ENCODE measurements around the gene MBD3L3.

DNA sequence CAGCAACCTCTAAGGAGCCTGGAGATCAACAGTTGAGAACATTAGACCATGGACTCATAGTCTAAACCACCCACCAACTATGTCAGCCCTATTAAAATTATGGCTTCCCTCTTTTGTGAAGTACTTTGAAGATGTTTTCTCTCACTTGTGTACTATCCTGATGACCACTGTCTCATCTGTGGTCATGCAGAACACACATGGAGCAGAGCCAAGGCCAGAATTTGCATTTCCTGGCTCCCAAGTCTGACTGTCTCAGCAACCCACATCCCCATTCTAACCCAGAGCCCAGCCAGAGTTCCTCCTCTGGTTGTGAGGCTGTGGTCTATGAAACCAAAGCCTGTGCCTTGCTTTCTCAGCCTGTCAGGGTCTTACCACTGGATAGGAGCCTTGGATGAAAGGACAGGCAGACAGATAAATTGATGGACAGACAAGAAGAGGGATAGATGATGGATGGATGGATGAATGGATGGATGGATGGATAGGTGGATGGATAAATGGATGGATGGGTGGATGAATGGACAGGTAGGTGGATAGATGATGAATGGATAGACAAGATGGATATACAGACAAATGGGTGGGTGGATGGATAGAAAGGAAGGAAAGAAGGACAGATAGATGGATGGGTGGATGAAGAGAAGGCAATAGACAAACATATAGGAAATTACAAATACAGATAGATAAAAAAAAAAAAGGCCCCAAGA, 46.4 kb upstream of the MBD3L3 start:
- TF ChIP-seq RAD21 (conservative IDR thresholded peaks at IDR 0.05), result no peak
- TF ChIP-seq, protein P1, sequence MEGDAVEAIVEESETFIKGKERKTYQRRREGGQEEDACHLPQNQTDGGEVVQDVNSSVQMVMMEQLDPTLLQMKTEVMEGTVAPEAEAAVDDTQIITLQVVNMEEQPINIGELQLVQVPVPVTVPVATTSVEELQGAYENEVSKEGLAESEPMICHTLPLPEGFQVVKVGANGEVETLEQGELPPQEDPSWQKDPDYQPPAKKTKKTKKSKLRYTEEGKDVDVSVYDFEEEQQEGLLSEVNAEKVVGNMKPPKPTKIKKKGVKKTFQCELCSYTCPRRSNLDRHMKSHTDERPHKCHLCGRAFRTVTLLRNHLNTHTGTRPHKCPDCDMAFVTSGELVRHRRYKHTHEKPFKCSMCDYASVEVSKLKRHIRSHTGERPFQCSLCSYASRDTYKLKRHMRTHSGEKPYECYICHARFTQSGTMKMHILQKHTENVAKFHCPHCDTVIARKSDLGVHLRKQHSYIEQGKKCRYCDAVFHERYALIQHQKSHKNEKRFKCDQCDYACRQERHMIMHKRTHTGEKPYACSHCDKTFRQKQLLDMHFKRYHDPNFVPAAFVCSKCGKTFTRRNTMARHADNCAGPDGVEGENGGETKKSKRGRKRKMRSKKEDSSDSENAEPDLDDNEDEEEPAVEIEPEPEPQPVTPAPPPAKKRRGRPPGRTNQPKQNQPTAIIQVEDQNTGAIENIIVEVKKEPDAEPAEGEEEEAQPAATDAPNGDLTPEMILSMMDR (IDR thresholded peaks at IDR 0.05; ENCODE audit: poor library complexity, severe bottlenecking), result no peak
- no peak for TF ChIP-seq POLR2AphosphoS5 (IDR thresholded peaks at IDR 0.05)
- TF ChIP-seq EZH2 (IDR thresholded peaks at IDR 0.05; ENCODE audit: borderline replicate concordance, insufficient read depth, low read length, poor library complexity, severe bottlenecking), result no peak
- no peak for TF ChIP-seq MXI1 (conservative IDR thresholded peaks at IDR 0.05; ENCODE audit: poor library complexity, severe bottlenecking)
- no peak for TF ChIP-seq EP300 (conservative IDR thresholded peaks at IDR 0.05; ENCODE audit: poor library complexity, severe bottlenecking)
- TF ChIP-seq SMC3 (conservative IDR thresholded peaks at IDR 0.05; ENCODE audit: poor library complexity), result no peak
- TF ChIP-seq, protein P2, sequence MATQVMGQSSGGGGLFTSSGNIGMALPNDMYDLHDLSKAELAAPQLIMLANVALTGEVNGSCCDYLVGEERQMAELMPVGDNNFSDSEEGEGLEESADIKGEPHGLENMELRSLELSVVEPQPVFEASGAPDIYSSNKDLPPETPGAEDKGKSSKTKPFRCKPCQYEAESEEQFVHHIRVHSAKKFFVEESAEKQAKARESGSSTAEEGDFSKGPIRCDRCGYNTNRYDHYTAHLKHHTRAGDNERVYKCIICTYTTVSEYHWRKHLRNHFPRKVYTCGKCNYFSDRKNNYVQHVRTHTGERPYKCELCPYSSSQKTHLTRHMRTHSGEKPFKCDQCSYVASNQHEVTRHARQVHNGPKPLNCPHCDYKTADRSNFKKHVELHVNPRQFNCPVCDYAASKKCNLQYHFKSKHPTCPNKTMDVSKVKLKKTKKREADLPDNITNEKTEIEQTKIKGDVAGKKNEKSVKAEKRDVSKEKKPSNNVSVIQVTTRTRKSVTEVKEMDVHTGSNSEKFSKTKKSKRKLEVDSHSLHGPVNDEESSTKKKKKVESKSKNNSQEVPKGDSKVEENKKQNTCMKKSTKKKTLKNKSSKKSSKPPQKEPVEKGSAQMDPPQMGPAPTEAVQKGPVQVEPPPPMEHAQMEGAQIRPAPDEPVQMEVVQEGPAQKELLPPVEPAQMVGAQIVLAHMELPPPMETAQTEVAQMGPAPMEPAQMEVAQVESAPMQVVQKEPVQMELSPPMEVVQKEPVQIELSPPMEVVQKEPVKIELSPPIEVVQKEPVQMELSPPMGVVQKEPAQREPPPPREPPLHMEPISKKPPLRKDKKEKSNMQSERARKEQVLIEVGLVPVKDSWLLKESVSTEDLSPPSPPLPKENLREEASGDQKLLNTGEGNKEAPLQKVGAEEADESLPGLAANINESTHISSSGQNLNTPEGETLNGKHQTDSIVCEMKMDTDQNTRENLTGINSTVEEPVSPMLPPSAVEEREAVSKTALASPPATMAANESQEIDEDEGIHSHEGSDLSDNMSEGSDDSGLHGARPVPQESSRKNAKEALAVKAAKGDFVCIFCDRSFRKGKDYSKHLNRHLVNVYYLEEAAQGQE (IDR thresholded peaks at IDR 0.05; ENCODE audit: borderline replicate concordance), result no peak
- TF ChIP-seq TAF1 (IDR thresholded peaks at IDR 0.05; ENCODE audit: low read depth), result no peak

Data from neural cell (in vitro differentiated cells).